Hepatocyte (in vitro differentiated cells): ENCODE measurements around the gene NHERF1. TPM values are rescaled to one million over a fixed set of nuclear protein-coding genes. Genes with fewer than 3 reads are reported as not detected.
A peak's percentile ranks its signal among the peaks of the same experiment; 100 is the strongest.

ENCODE experiments used
- DNase-seq: peaks from one replicate; pipeline ENCODE4 v3.0.0-alpha.2; 2016; ENCODE audit warnings: low spot score
- H2AFZ ChIP-seq: fragments of 200-600 bp; sonication (generic); 2 replicates; pipeline ENCODE4 v1.6.0; 2016; ENCODE audit warnings: antibody characterized with exemption, mild to moderate bottlenecking
- H3K27ac ChIP-seq: fragments of 200-600 bp; sonication (generic); 2 replicates; pipeline ENCODE4 v1.5.1; 2016; ENCODE audit warnings: mild to moderate bottlenecking
- H3K27me3 ChIP-seq: fragments of 200-600 bp; sonication (generic); 2 replicates; pipeline ENCODE4 v1.6.1; 2016
- H3K36me3 ChIP-seq: fragments of 200-600 bp; sonication (generic); replicated peaks from 2 replicates; pipeline ENCODE4 v1.5.1; 2016; ENCODE audit warnings: low read depth; ENCODE audit not compliant: insufficient read depth
- H3K4me1 ChIP-seq: fragments of 200-600 bp; sonication (generic); 2 replicates; pipeline ENCODE4 v1.5.1; 2016; ENCODE audit warnings: mild to moderate bottlenecking, moderate library complexity; ENCODE audit not compliant: insufficient read depth
- H3K4me2 ChIP-seq: fragments of 200-600 bp; sonication (generic); 2 replicates; pipeline ENCODE4 v1.6.0; 2016
- H3K4me3 ChIP-seq: fragments of 200-600 bp; sonication (generic); 2 replicates; pipeline ENCODE4 v1.5.1; 2016; ENCODE audit warnings: mild to moderate bottlenecking
- H3K79me2 ChIP-seq: fragments of 200-600 bp; sonication (generic); 2 replicates; pipeline ENCODE4 v1.6.0; 2017; ENCODE audit warnings: mild to moderate bottlenecking
- H3K9me2 ChIP-seq: fragments of 200-600 bp; sonication (generic); replicated peaks from 2 replicates; pipeline ENCODE4 v1.6.0; 2017; ENCODE audit warnings: mild to moderate bottlenecking; ENCODE audit not compliant: insufficient read depth
- H3K9me3 ChIP-seq: fragments of 200-600 bp; sonication (generic); 2 replicates; pipeline ENCODE4 v1.5.1; 2016; ENCODE audit warnings: low read depth, mild to moderate bottlenecking
- H4K20me1 ChIP-seq: fragments of 200-600 bp; sonication (generic); 2 replicates; pipeline ENCODE4 v1.6.0; 2016; ENCODE audit warnings: mild to moderate bottlenecking; ENCODE audit not compliant: insufficient read depth, poor library complexity, severe bottlenecking
- CTCF ChIP-seq: fragments of 200-600 bp; sonication (generic); IDR thresholded peaks from 2 replicates; pipeline ENCODE4 v1.5.1; 2016; ENCODE audit warnings: antibody characterized with exemption, mild to moderate bottlenecking; ENCODE audit not compliant: poor library complexity
- EZH2 ChIP-seq: fragments of 200-600 bp; sonication (generic); IDR thresholded peaks from 2 replicates; pipeline ENCODE4 v1.6.1; 2016; ENCODE audit warnings: antibody characterized with exemption, mild to moderate bottlenecking, borderline replicate concordance
- EZH2phosphoT487 ChIP-seq: fragments of 200-600 bp; sonication (generic); IDR thresholded peaks from one replicate; pipeline ENCODE4 v1.6.1; 2018; ENCODE audit warnings: antibody characterized with exemption, mild to moderate bottlenecking, low read depth, moderate library complexity; ENCODE audit not compliant: unreplicated experiment, severe bottlenecking
- WGBS: methylation state at CpG from one replicate; pipeline ENCODE4 v1.1.6; 2016; ENCODE audit warnings: low lambda C conversion rate; ENCODE audit errors: missing lambda C conversion rate; 5-methylcytosine and 5-hydroxymethylcytosine counted together
- polyA plus RNA-seq: library from polyadenylated mRNA; unstranded; fragments of >200 nt; fragmentation: Nextera tagmentation; extraction: Ambion mirVana; gene quantifications from 2 replicates; pipeline ENCODE4 v1.2.1, GENCODE V29; 2016
- total RNA-seq: library from RNA; depleted of rRNA; stranded (reverse); fragments of >200 nt; gene quantifications from 2 replicates; pipeline ENCODE4 v1.2.3, GENCODE V29; 2014

Gene NHERF1
- total and polyA plus RNA-seq, 2 experiments from 2014 or later: 263 to 763 TPM

DNA sequence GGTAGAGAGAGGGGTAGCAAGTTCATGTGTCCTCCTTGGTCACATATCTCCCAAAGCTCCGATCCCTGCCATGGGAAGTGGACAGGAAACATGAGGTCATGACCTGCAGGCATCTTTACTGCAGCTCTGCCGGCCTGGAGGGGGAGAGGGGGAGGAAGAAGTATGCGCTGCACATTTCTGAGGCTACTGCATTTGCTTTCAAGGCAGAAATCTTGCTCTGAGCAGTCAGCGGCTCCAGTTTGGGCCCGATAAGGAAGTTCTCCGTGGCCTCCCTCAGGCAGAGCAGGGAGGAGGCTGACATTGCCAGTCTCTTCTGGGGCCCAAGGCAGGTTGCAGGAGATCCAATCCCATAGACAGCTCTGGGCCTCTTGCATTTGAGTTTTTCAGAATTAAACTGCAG lies 1.5 kb upstream of the NHERF1 start:
- H3K36me3 ChIP-seq: no peaks in the 10 kb centered on the region
- peak overlapping the region; percentile 87 for H3K4me2 ChIP-seq
- TF ChIP-seq EZH2: no peak
- no peak for TF ChIP-seq CTCF
- TF ChIP-seq EZH2phosphoT487: no peak
- 18% methylated on average over 6 of the region's 6 CpGs for WGBS
- no peak overlapping the region for H3K4me3 ChIP-seq
- peak; percentile 63 for DNase-seq
- no peaks in the 10 kb centered on the region for H3K9me2 ChIP-seq
- no peaks in the 10 kb centered on the region for H3K9me3 ChIP-seq
- peaks cover 17% of the 10 kb centered on the region for H4K20me1 ChIP-seq
- H2AFZ ChIP-seq: no peak overlapping the region
- H3K79me2 ChIP-seq: peaks cover 36% of the 10 kb centered on the region
- peak overlapping the region; percentile 72 for H3K27ac ChIP-seq
- no peaks in the 10 kb centered on the region for H3K27me3 ChIP-seq
- peaks cover 47% of the 10 kb centered on the region for H3K4me1 ChIP-seq

GRCh38 chr17:74748279-74748528 lies 224 bp upstream of the NHERF1 start:
- Histone ChIP-seq H3K4me1 (peaks cover 58% of the 10 kb centered on the region), H3K27ac (peak overlapping the region; percentile 72)
- 0% methylated on average over 4 of the region's 34 CpGs for WGBS

GRCh38 chr17:74749279-74750038 lies 1.0 kb downstream of the NHERF1 start:
- peak overlapping the region; percentile 96 for H3K27ac ChIP-seq
- H3K27me3 ChIP-seq: no peaks in the 10 kb centered on the region
- H3K9me3 ChIP-seq: no peaks in the 10 kb centered on the region
- peak; percentile 78 for DNase-seq
- peak overlapping the region; percentile 98 for H3K4me3 ChIP-seq
- TF ChIP-seq EZH2: no peak
- no peak for TF ChIP-seq EZH2phosphoT487
- no peak for TF ChIP-seq CTCF
- no peak overlapping the region for H2AFZ ChIP-seq
- WGBS: 3% methylated on average over 44 of the region's 46 CpGs
- no peaks in the 10 kb centered on the region for H3K36me3 ChIP-seq
- peak overlapping the region; percentile 87 for H3K4me2 ChIP-seq
- no peaks in the 10 kb centered on the region for H3K9me2 ChIP-seq
- H3K4me1 ChIP-seq: peaks cover 59% of the 10 kb centered on the region
- peaks cover 32% of the 10 kb centered on the region for H4K20me1 ChIP-seq
- H3K79me2 ChIP-seq: peaks cover 62% of the 10 kb centered on the region

More at GRCh38 chr17:74748279-74748528, 224 bp upstream of the NHERF1 start:
- Histone ChIP-seq H3K27me3 (no peaks in the 10 kb centered on the region), H3K9me3 (no peaks in the 10 kb centered on the region), H3K36me3 (no peaks in the 10 kb centered on the region), H2AFZ (no peak overlapping the region), H3K79me2 (peaks cover 49% of the 10 kb centered on the region), H3K9me2 (no peaks in the 10 kb centered on the region), H3K4me2 (peak overlapping the region; percentile 87), H4K20me1 (peaks cover 24% of the 10 kb centered on the region), H3K4me3 (peak overlapping the region; percentile 17)
- no peak for TF ChIP-seq EZH2
- TF ChIP-seq EZH2phosphoT487: no peak
- TF ChIP-seq CTCF: peak; percentile 8
- DNase-seq: no peak
